Epithelial cell of proximal tubule (primary cell): ENCODE results near the gene TRIM44. TPM values are rescaled to one million over a fixed set of nuclear protein-coding genes. Genes with fewer than 3 reads are reported as not detected.

ENCODE experiments used
- DNase-seq: peaks from one replicate; pipeline ENCODE4 v3.0.0-alpha.2; 2011; ENCODE audit warnings: low read depth
- H3K4me3 ChIP-seq: 2 replicates; pipeline ENCODE4 v1.5.1; 2011; ENCODE audit warnings: low read depth, mild to moderate bottlenecking, low read length
- total RNA-seq: library from RNA; depleted of rRNA; stranded (reverse); fragments of >200 nt; gene quantifications from 2 replicates; pipeline ENCODE4 v1.2.3, GENCODE V29; 2015
- TF ChIP-seq, protein P1 (sequence below): conservative IDR thresholded peaks from 2 replicates; pipeline ENCODE4 v1.5.1; 2012; ENCODE audit warnings: low read depth, mild to moderate bottlenecking, low read length

Gene TRIM44
- total RNA-seq, 1 donor from 2014 or later = 42.1 TPM

- TF ChIP-seq, protein P1, sequence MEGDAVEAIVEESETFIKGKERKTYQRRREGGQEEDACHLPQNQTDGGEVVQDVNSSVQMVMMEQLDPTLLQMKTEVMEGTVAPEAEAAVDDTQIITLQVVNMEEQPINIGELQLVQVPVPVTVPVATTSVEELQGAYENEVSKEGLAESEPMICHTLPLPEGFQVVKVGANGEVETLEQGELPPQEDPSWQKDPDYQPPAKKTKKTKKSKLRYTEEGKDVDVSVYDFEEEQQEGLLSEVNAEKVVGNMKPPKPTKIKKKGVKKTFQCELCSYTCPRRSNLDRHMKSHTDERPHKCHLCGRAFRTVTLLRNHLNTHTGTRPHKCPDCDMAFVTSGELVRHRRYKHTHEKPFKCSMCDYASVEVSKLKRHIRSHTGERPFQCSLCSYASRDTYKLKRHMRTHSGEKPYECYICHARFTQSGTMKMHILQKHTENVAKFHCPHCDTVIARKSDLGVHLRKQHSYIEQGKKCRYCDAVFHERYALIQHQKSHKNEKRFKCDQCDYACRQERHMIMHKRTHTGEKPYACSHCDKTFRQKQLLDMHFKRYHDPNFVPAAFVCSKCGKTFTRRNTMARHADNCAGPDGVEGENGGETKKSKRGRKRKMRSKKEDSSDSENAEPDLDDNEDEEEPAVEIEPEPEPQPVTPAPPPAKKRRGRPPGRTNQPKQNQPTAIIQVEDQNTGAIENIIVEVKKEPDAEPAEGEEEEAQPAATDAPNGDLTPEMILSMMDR = no peak
- H3K4me3 ChIP-seq = no peak overlapping the region
- no peak for DNase-seq
Measured at GRCh38 chr11:35810045-35810645, 147.6 kb downstream of the TRIM44 start.

- no peak for DNase-seq
- H3K4me3 ChIP-seq = no peak overlapping the region
- TF ChIP-seq, protein P1 = no peak
Measured at GRCh38 chr11:35811783-35812182, 149.2 kb downstream of the TRIM44 start.

DNA sequence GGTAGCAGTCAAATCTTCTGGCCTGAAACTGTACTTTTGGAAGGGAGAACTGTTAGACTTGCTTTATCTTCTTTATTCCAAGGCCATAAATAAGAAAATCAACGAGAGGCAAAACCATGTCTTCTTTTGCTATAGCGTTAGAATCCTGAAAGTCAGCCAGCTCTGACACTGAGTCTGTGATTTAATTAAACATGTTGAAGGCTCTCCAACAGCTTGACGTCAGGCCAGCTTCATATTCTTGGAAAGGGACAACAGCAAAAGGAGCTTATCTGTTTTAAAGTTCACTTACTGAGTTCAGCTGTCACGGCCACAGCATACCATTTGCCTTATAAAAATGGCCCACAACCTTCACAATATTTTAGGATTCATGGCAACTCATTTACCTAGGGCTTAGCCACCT, 150.3 kb downstream of the TRIM44 start:
- no peak for DNase-seq
- no peak overlapping the region for H3K4me3 ChIP-seq
- TF ChIP-seq, protein P1 = no peak

DNA sequence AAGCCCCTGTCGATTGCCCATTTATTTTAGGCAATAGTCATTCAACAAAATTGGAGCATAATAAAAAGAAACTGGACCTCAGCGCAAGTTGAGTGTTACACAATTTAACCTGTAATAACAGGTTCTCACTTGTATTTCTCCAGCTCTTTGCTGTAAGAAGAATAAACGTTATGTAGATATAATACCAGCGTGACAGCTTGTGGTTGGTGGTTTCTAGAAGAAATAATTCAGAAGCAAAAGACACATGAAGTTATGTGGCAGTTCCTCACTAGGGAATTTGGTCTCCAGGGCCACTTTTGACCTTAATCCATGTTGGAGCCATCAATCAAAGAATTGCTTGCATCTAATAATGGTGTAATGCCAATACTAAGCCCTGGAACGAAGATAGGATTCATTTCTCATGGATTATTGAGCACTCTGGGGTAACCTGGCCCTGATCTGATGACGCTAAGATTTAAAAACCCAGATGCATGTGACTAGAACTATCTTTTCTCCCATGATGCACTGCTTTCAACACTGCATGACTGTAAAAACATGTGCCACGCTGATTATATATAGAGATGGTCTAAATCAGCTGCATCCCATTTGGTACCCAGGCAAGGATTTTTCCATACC, 151.6 kb downstream of the TRIM44 start:
- H3K4me3 ChIP-seq = no peak overlapping the region
- TF ChIP-seq, protein P1 = no peak
- DNase-seq = no peak

DNA sequence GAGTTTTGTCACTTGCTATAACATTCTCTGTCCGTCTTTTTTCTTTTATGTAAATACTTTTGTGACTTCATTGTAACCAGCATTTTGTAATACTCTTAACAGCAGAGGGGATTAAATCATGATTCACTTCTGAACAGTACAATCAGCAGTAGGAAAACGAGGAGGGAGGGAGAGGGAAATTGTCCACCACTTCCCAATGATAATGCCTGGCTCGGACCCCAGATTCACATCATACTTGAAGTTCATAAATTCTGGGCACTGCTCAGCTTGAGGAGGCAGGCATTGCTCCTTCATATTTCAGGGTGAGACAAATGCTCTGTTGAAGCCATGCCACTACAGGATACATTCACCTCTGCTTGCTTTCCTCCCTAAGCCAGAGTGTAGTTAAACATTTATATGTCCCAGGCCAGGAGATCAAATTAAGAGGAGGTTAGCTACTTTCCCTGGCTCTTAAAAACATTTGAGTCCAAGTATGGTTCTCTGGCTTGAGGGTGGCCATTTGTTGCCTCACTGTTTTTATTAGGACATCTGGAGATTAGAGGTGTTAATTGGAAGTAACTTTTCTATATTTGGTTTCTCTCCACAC, 152.2 kb downstream of the TRIM44 start:
- no peak overlapping the region for H3K4me3 ChIP-seq
- no peak for DNase-seq
- TF ChIP-seq, protein P1 = no peak

- DNase-seq = no peak
- H3K4me3 ChIP-seq = no peak overlapping the region
- TF ChIP-seq, protein P1 = no peak
Measured at GRCh38 chr11:35815556-35816315, 153.2 kb downstream of the TRIM44 start.
